Kidney (tissue), 14 donors: ENCODE data around the gene CFL2. TPM values are rescaled to one million over a fixed set of nuclear protein-coding genes. Genes with fewer than 3 reads are reported as not detected.

Source experiments
- DNase-seq, 5 donors: peaks; one replicate each; pipeline ENCODE4 v3.0.0-alpha.2; 2013 to 2020
- FAIRE-seq: peaks from 2 replicates; lab custom pipeline; 2012; peaks lifted over from hg19 to GRCh38; lab: Jason Lieb, UNC
- H3K27ac ChIP-seq, 2 donors: one replicate each; pipeline ENCODE4 v1.7.0; 2013; ENCODE audit warnings: low read depth in 2 of 2, low read length in 2 of 2, inconsistent platforms in 1 of 2
- H3K27me3 ChIP-seq: one replicate; pipeline ENCODE4 v1.7.1; 2013; ENCODE audit warnings: low read length, inconsistent platforms; ENCODE audit not compliant: control insufficient read depth, insufficient read depth
- H3K36me3 ChIP-seq, 3 donors: one replicate each; pipeline versions ENCODE4 v1.7.0 to v1.7.1; 2013; ENCODE audit warnings: low read length in 3 of 3, control low read depth in 1 of 3, inconsistent platforms in 1 of 3; ENCODE audit not compliant: insufficient read depth in 3 of 3, control insufficient read depth in 2 of 3
- H3K4me1 ChIP-seq, 3 donors: one replicate each; pipeline versions ENCODE4 v1.7.0 to v1.7.1; 2013; ENCODE audit warnings: low read length in 3 of 3, inconsistent platforms in 1 of 3, low read depth in 1 of 3; ENCODE audit not compliant: control insufficient read depth in 2 of 3, insufficient read depth in 2 of 3
- H3K4me3 ChIP-seq, 3 donors: one replicate each; pipeline versions ENCODE4 v1.7.0 to v1.8.1; 2013; ENCODE audit warnings: low read length in 3 of 3, control low read depth in 1 of 3, inconsistent platforms in 1 of 3
- H3K9ac ChIP-seq, 3 donors: one replicate each; pipeline versions ENCODE4 v1.7.0 to v1.7.1; 2013; ENCODE audit warnings: low read length in 3 of 3, control low read depth in 1 of 3, inconsistent platforms in 1 of 3
- H3K9me3 ChIP-seq, 3 donors: one replicate each; pipeline versions ENCODE4 v1.7.0 to v1.7.1; 2013; ENCODE audit warnings: low read length in 3 of 3, control low read depth in 1 of 3, inconsistent platforms in 1 of 3; ENCODE audit not compliant: control insufficient read depth in 2 of 3, insufficient read depth in 1 of 3
- intact Hi-C: fragments of 100-400 bp; cut with DNase I; formaldehyde crosslinking; loops from one replicate; pipeline ENCODE4 v1.11.1; 2022
- polyA plus RNA-seq: library from polyadenylated mRNA; stranded (reverse); fragments of 350-450 nt; fragmentation: Illumina TruSeq; extraction: RNeasy Lipid Tissue Mini Kit (QIAGEN cat#74804); gene quantifications from one replicate; pipeline ENCODE4 v1.2.3, GENCODE V29; 2014; ENCODE audit warnings: low read depth, low replicate concordance; ENCODE audit not compliant: insufficient read depth
- total RNA-seq: library from RNA; stranded (reverse); fragmentation: NEBNext Ultra II Directional; extraction: Animal tissue kit (Norgen Biotek cat#: 25700); gene quantifications from one replicate; pipeline ENCODE4 v1.2.1, GENCODE V29; 2021
- TF ChIP-seq, protein P1 (sequence below): IDR thresholded peaks from 3 replicates; pipeline ENCODE4 v1.5.1; 2012; ENCODE audit warnings: mild to moderate bottlenecking, moderate library complexity, borderline replicate concordance; ENCODE audit not compliant: insufficient read depth; ENCODE audit errors: extremely low read depth
- donor health status: control.
- donor health status: control.
- donor health status: control.
- donor health status: control.
- donor health status: control.
- donor health status: DM: yes; HTN: yes; CAD: no.
- donor health status: Normal renal cell carcinoma (clear cell type).

The CFL2 gene
- total and polyA plus RNA-seq, 2 donors from 2014 or later, result 32.5 to 56.3 TPM

DNA sequence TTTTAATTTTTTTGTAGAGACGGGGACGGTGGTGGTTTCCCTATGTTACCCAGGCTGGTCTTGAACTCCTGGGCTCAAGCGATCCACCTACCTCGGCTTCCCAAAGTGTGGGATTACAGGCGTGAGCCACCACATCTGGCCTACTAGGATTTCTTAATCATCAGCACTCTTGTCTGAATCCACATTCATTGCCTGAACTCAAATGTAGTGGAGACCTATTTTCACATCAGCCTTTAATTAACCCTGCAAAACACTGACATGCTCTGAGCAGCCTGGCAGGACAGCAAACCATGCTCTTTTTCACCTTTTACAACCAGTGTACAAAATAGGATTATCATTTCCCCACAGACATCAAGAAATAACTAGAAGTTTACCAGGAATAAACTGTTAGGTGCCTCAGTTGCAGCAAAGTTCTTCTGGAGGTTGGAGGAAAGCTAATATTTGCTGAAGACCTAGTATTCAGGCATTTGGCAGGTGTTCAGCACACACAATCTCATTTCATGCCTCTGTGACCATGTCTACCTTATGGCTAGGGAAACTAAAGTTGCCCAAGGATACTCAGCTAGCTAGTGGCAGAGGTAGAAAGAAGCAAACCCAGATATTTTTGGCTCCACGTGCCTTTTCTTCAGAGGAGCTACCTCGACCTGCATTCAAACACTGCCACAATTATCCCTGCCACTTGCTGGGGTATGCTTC is 37.7 kb downstream of the CFL2 start:
- H3K9ac ChIP-seq, result no peak overlapping the region
- no peak overlapping the region for H3K27ac ChIP-seq
- H3K27me3 ChIP-seq, result no peaks in the 10 kb centered on the region
- DNase-seq (no peak), FAIRE-seq (no peak)
- no peaks in the 10 kb centered on the region for H3K4me1 ChIP-seq
- TF ChIP-seq, protein P1, sequence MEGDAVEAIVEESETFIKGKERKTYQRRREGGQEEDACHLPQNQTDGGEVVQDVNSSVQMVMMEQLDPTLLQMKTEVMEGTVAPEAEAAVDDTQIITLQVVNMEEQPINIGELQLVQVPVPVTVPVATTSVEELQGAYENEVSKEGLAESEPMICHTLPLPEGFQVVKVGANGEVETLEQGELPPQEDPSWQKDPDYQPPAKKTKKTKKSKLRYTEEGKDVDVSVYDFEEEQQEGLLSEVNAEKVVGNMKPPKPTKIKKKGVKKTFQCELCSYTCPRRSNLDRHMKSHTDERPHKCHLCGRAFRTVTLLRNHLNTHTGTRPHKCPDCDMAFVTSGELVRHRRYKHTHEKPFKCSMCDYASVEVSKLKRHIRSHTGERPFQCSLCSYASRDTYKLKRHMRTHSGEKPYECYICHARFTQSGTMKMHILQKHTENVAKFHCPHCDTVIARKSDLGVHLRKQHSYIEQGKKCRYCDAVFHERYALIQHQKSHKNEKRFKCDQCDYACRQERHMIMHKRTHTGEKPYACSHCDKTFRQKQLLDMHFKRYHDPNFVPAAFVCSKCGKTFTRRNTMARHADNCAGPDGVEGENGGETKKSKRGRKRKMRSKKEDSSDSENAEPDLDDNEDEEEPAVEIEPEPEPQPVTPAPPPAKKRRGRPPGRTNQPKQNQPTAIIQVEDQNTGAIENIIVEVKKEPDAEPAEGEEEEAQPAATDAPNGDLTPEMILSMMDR, result no peak
- intact Hi-C loops, result loop anchor here (5.0 kb wide), 1 partner anchor 46 kb away; no protein-coding TSS in a partner anchor
- no peaks in the 10 kb centered on the region for H3K36me3 ChIP-seq
- no peaks in the 10 kb centered on the region for H3K9me3 ChIP-seq
- H3K4me3 ChIP-seq, result no peak overlapping the region

GRCh38 chr14:34673702-34674101 is 40.7 kb downstream of the CFL2 start:
- intact Hi-C loops, result no loop called here
- no peaks in the 10 kb centered on the region for H3K27me3 ChIP-seq
- no peaks in the 10 kb centered on the region for H3K9me3 ChIP-seq
- DNase-seq, result no peak
- no peaks in the 10 kb centered on the region for H3K4me1 ChIP-seq
- TF ChIP-seq, protein P1, result no peak
- H3K4me3 ChIP-seq, result no peak overlapping the region
- no peak overlapping the region for H3K9ac ChIP-seq
- H3K36me3 ChIP-seq, result no peaks in the 10 kb centered on the region
- FAIRE-seq, result no peak
- H3K27ac ChIP-seq, result no peak overlapping the region

GRCh38 chr14:34671716-34672115 is 42.7 kb downstream of the CFL2 start:
- no peaks in the 10 kb centered on the region for H3K36me3 ChIP-seq
- no peaks in the 10 kb centered on the region for H3K4me1 ChIP-seq
- H3K27me3 ChIP-seq, result no peaks in the 10 kb centered on the region
- intact Hi-C loops, result no loop called here
- TF ChIP-seq, protein P1, result no peak
- no peak overlapping the region for H3K4me3 ChIP-seq
- no peak for DNase-seq
- no peak overlapping the region for H3K27ac ChIP-seq
- no peak overlapping the region for H3K9ac ChIP-seq
- FAIRE-seq, result no peak
- H3K9me3 ChIP-seq, result no peaks in the 10 kb centered on the region
